Measurements from ENCODE around the gene PDLIM1. TPM values are rescaled to one million over a fixed set of nuclear protein-coding genes. Genes with fewer than 3 reads are reported as not detected.

PDLIM1 gene
- total and polyA plus RNA-seq, 2 donors from 2014 or later: 72.9 to 148 TPM

DNA sequence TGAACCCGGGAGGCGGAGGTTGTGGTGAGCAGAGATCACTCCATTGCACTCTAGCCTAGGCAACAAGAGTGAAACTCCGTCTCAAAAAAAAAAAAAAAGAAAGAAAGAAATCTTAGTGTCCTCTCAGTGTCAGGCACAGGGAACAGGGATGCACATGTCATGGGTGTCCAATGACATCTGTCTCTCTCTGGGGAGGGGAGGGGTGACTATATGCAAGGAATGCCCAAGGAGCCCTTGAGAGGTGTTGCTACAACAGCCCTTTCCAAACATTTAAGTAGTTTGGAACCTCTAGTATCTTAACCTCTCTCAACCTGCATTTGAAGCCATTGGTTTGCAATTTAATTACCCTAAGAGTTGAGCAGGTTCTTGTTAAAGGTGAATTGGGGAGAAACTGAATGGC, 28.9 kb downstream of the PDLIM1 start:
- FAIRE-seq (no peak), DNase-seq (no peak)
- TF ChIP-seq, protein P1, sequence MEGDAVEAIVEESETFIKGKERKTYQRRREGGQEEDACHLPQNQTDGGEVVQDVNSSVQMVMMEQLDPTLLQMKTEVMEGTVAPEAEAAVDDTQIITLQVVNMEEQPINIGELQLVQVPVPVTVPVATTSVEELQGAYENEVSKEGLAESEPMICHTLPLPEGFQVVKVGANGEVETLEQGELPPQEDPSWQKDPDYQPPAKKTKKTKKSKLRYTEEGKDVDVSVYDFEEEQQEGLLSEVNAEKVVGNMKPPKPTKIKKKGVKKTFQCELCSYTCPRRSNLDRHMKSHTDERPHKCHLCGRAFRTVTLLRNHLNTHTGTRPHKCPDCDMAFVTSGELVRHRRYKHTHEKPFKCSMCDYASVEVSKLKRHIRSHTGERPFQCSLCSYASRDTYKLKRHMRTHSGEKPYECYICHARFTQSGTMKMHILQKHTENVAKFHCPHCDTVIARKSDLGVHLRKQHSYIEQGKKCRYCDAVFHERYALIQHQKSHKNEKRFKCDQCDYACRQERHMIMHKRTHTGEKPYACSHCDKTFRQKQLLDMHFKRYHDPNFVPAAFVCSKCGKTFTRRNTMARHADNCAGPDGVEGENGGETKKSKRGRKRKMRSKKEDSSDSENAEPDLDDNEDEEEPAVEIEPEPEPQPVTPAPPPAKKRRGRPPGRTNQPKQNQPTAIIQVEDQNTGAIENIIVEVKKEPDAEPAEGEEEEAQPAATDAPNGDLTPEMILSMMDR (IDR thresholded peaks at IDR 0.05; ENCODE audit: borderline replicate concordance, extremely low read depth, insufficient read depth): no peak
- no peak overlapping the region for H3K9ac ChIP-seq (ENCODE audit: low read length in 3 of 3)
- peaks cover 0 to 2% (median 0%) of the 10 kb centered on the region in 3 donors for H3K4me1 ChIP-seq (ENCODE audit: control insufficient read depth in 2 of 3, insufficient read depth in 2 of 3, low read depth in 1 of 3, low read length in 3 of 3)
- intact Hi-C loops (cut with DNase I): no loop called here
- H3K4me3 ChIP-seq (ENCODE audit: low read length in 3 of 3): no peak overlapping the region
- peaks cover 0 to 4% (median 3%) of the 10 kb centered on the region in 3 donors for H3K36me3 ChIP-seq (ENCODE audit: control insufficient read depth in 2 of 3, insufficient read depth in 3 of 3, low read length in 3 of 3)
- no peak overlapping the region for H3K27ac ChIP-seq (ENCODE audit: low read depth in 2 of 2, low read length in 2 of 2)
- H3K9me3 ChIP-seq (ENCODE audit: control insufficient read depth in 2 of 3, insufficient read depth in 1 of 3, low read length in 3 of 3): no peaks in the 10 kb centered on the region
- no peaks in the 10 kb centered on the region for H3K27me3 ChIP-seq (ENCODE audit: control insufficient read depth, insufficient read depth, low read length)

DNA sequence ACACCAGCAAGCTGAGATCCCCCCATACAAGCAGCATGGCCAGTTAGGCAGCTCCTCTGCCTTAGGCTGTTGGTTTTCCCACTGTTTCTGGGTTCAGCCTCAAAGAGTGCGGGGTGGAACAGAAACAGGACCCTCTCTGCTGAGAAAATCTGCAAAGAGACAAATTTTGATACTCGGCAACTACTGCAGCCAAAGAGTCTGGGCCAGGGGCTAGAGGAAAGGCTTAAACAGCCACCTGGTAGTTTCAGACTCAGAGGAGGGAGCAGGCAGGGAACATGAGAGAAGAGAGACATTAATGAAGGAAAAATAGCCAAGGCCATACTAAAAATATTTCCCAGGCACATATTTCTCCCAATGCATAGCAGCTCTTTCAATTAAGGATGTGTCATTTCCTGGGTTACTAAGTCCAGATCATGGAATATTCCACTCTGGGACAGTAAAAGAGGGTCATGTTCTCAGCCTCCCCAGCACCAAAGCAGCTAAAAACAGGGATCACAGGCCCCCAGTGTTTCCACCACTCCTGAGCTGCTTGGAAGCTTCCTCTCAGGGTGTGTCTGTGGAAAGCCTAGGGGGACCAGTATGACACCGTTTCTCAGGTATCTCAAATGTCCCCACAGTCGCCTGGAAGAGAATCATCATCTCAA, 29.8 kb downstream of the PDLIM1 start:
- intact Hi-C loops (cut with DNase I): no loop called here
- peaks cover 0 to 4% (median 3%) of the 10 kb centered on the region in 3 donors for H3K36me3 ChIP-seq (ENCODE audit: control insufficient read depth in 2 of 3, insufficient read depth in 3 of 3, low read length in 3 of 3)

DNA sequence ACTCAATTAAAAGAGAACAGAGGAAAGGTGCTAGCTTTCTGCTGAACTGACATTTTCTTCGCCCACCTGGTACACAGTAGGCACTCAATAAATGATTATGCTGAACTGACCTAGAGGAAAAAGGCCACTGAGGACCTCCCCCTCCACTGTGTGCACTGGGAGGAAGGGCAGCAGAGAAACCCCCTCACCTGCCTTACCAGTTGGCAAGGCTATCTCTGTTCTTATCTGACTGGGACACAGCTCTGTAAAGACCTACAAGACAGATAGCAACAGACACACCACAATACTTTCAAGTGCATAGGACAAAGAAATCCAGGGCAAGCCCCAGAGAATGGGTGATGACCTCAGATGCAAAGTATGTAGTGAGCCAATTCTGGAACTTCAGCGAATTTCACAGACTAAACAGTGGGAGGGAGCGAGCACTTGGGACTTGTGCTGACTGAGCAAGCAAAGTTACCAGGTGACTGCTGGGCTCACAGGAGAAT, 30.4 kb downstream of the PDLIM1 start:
- H3K4me1 ChIP-seq (ENCODE audit: control insufficient read depth in 2 of 3, insufficient read depth in 2 of 3, low read depth in 1 of 3, low read length in 3 of 3): no peaks in the 10 kb centered on the region
- peaks cover 0 to 4% (median 3%) of the 10 kb centered on the region in 3 donors for H3K36me3 ChIP-seq (ENCODE audit: control insufficient read depth in 2 of 3, insufficient read depth in 3 of 3, low read length in 3 of 3)
- TF ChIP-seq, protein P1 (IDR thresholded peaks at IDR 0.05; ENCODE audit: borderline replicate concordance, extremely low read depth, insufficient read depth): no peak
- peaks cover 0 to 2% (median 0%) of the 10 kb centered on the region in 3 donors for H3K9me3 ChIP-seq (ENCODE audit: control insufficient read depth in 2 of 3, insufficient read depth in 1 of 3, low read length in 3 of 3)
- FAIRE-seq: no peak
- no peaks in the 10 kb centered on the region for H3K27me3 ChIP-seq (ENCODE audit: control insufficient read depth, insufficient read depth, low read length)
- DNase-seq: peak in 1 of 5 donors; percentile 35
- intact Hi-C loops (cut with DNase I): no loop called here
- H3K9ac ChIP-seq (ENCODE audit: low read length in 3 of 3): no peak overlapping the region
- H3K27ac ChIP-seq (ENCODE audit: low read depth in 2 of 2, low read length in 2 of 2): no peak overlapping the region
- no peak overlapping the region for H3K4me3 ChIP-seq (ENCODE audit: low read length in 3 of 3)

More for the DNA sequence above, 29.8 kb downstream of the PDLIM1 start:
- Histone ChIP-seq H3K4me1 (ENCODE audit: control insufficient read depth in 2 of 3, insufficient read depth in 2 of 3, low read depth in 1 of 3, low read length in 3 of 3) (no peaks in the 10 kb centered on the region), H3K27me3 (ENCODE audit: control insufficient read depth, insufficient read depth, low read length) (no peaks in the 10 kb centered on the region), H3K9ac (ENCODE audit: low read length in 3 of 3) (no peak overlapping the region), H3K27ac (ENCODE audit: low read depth in 2 of 2, low read length in 2 of 2) (peak overlapping the region in 1 of 2 donors; percentile 41), H3K9me3 (ENCODE audit: control insufficient read depth in 2 of 3, insufficient read depth in 1 of 3, low read length in 3 of 3) (peaks cover 0 to 2% (median 0%) of the 10 kb centered on the region in 3 donors), H3K4me3 (ENCODE audit: low read length in 3 of 3) (no peak overlapping the region)
- DNase-seq (no peak), FAIRE-seq (no peak)
- TF ChIP-seq, protein P1 (IDR thresholded peaks at IDR 0.05; ENCODE audit: borderline replicate concordance, extremely low read depth, insufficient read depth): no peak

Data from kidney (tissue), 14 donors.